GM19468 (cell line): ENCODE data around the gene LUZP2.

Experiments
- ATAC-seq: cut with Tn5 transposase; IDR thresholded peaks from one replicate; pipeline ENCODE4 v1.9.1; 2021; ENCODE audit warnings: mild to moderate bottlenecking, moderate library complexity, moderate number of reproducible peaks; ENCODE audit not compliant: unreplicated experiment; ENCODE audit errors: extremely low read depth

Gene LUZP2

GRCh38 chr11:24781288-24781687, 284.4 kb downstream of the LUZP2 start:
- no peak for ATAC-seq

- no peak for ATAC-seq
These were observed 296.6 kb downstream of the LUZP2 start for GRCh38 chr11:24793479-24793878.

- no peak for ATAC-seq
These were observed 297.2 kb downstream of the LUZP2 start for GRCh38 chr11:24794064-24794463.

DNA sequence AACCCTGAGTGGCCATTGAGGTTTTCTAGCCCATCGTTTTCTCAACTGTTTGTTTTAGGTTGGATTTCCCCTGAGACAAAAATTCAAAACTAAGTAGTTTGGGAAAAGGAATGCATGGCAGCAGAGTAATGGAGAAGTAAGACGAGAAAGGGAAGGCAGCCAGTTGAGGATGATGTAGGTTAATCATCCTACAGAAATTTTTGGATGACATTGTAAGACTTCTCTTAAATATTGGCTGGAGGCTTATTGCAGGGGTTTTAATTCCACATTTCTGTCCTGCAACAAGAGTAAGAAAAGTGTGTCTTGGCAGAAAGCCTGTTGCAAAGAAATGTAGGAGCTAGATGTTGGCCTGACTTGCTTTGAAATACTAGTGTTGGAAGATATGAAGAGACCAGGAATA, 308.8 kb downstream of the LUZP2 start:
- no peak for ATAC-seq

DNA sequence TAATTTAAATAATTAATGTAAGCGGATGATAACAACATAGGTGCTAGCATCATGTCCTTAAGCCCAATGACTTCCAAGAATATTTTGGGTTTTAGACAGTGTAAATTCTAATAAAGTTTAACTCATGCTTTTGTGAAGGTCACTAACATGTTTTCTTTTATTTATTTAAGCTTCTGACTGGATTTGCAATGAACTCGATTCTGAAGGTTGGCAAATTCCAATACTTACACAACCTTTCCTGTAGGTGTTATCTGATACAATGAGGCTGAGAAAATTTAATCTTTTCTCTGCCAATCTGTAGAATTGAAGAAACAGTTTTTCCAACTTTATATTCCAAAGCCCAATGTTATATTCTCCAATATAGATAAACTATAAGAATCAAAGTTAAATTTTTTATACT, 311.3 kb downstream of the LUZP2 start:
- no peak for ATAC-seq

DNA sequence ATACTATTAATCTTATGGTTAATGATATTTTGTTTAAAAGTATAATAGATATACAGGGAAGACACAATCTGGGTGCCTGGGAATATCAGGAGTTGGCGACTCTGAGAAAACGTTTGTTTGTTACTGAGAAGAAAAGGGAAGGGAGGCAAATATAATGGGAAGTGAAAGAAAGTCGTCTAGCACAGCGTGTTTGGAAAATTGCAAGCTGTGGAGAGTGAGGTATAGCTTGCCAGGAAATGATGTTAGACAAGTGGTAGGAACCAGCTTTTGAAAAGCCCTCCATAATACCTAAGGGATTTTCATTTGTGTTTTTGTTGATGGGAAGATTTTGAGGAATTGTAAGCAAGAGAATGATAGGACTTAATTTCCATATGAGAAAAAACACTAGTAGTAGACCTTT, 322.2 kb downstream of the LUZP2 start:
- no peak for ATAC-seq

GRCh38 chr11:24819863-24820434, 323.1 kb downstream of the LUZP2 start:
- ATAC-seq: no peak

DNA sequence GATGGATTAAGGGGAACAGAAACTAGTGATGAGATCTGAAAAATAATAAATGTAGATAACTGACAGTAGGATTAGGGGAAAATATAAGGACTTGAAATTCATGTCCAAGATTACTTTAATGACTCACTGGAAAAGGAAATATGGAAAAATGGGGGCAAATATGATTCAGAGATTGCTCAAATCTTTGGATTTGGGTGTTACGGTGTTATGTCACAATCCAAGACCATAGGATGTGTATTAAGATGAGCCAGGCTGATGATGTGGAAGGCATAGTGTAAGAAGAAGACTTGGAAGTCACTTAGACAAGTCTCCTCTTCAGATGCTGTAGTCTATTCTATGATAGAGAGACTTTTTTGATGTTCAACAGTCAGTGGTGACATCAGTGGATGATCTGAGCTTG, 323.7 kb downstream of the LUZP2 start:
- no peak for ATAC-seq

- no peak for ATAC-seq
These were observed 332.2 kb downstream of the LUZP2 start for GRCh38 chr11:24828938-24829605.

DNA sequence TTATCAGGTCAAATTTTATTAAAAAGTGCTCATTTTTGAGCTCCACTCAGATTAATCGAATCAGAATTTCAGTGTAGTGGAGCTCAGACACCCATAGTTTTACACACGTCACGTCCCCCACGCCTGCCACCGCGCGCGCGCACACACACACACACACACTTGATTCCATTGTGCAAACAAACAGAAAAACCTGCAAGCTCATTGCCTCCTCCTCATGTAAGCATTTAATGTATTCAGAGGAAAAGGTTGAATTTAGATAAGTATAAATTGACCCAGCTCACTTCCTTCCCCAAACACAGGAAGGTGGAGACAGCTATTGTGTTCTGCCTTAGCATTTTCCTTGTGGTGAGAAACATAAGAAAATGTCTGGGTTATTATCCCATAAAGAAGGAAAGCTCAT, 336.7 kb downstream of the LUZP2 start:
- ATAC-seq: no peak

- no peak for ATAC-seq
These were observed 340.3 kb downstream of the LUZP2 start for GRCh38 chr11:24837112-24837511.

DNA sequence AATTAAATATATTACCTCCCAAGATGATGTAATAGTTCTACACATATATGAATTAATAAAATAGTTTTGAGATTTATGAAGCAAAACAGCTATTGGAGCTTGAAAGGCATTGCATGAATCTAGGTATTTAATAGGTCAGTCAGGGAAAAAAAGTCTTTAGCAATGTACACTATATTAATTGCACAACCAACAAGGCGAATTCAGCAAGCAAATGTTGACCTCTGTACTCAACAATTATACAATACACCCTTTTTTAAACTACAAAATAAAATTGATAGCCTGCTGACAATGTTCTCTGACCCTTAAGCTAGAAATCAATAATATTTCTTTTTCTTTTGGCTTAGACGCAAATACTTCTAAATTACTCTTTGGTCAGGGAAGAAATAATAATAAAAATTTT, 345.5 kb downstream of the LUZP2 start:
- ATAC-seq: no peak

GRCh38 chr11:24844406-24844805, 347.6 kb downstream of the LUZP2 start:
- ATAC-seq: no peak

GRCh38 chr11:24848857-24849256, 352.0 kb downstream of the LUZP2 start:
- ATAC-seq: no peak

DNA sequence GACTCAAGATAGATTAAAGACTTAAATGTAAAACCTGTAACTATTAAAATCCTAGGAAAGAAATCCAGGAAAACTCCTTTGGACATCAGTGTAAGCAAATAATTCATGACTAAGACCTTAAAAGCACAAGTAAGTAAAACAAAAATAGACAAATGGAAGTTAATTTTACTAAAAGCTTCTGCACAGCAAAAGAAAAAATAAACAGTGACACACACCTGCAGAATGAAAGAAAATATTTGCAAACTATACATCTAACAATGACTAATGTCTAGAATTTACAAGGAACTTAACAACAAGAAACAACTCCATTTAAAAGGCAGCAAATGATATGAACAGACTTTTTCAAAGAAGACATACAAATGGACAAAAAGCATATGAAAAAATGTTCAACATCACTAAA, 359.1 kb downstream of the LUZP2 start:
- no peak for ATAC-seq

- ATAC-seq: no peak
These were observed 363.0 kb downstream of the LUZP2 start for GRCh38 chr11:24859801-24860300.

DNA sequence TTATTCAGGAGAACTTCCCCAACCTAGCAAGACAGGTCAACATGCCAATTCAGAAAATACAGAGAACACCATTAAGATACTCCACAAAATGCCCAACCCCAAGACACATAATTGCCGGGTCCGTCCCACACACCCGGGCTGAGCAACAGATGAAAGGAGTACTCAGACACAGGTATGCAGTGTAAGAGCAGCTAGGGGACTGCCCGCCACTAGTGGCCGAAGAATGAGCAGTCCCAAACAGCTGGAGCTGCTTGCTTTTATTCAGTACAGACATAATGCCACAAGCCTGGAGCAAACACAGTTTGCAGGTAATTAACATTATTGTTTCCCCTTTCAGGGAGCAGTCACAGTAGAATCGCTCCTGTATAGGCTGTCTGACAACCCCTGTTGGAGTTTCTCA, 364.6 kb downstream of the LUZP2 start:
- no peak for ATAC-seq

GRCh38 chr11:24866743-24867142, 369.9 kb downstream of the LUZP2 start:
- no peak for ATAC-seq

GRCh38 chr11:24870048-24870447, 373.2 kb downstream of the LUZP2 start:
- no peak for ATAC-seq

DNA sequence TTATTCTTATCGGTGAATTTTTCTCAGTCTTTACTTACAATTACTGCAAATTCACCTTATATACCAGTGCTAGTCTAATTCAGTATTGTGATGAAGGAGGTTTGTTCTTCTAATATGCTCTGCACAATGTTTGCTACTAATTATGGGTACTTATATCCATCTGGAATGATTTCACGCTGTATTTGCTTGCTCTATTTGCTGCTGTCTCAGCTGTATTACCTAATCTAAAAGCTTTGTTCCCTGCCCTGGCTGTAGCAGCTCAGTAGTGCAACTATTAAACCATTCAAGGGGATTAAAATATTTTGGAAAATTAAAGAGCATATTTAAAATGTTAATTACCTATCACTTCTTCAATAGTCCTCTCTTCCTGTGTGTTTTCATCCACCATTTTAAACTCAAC, 375.3 kb downstream of the LUZP2 start:
- no peak for ATAC-seq

DNA sequence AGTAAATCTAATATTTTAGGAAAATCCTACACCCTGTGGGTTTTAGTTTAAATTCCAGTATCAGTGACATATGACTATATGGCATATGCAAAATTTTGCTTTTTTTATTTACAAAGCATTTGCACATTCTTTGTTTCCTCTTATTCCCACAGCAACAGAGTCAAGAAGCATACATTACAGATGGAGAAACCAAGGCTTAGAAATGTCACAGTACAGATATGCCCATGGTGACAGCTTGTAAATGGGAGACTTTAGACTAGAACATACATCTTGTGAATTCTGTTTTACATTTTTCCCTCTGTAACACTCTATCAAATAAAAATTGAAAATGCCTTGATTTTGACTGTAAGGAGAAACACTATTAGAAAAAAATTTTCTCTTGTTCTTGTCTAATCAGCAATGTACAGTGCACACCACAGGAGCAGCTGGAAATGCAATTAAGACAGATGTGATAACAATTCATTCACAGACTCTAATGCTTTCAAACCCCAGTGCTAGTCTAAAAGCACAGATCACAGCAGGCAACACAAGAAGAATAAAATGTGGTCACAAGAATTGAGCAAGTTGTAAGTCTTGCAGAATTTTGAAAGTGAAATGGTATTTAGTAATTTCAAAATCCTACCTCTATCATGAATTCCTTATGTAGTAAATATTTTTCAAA, 375.9 kb downstream of the LUZP2 start:
- ATAC-seq: no peak

- no peak for ATAC-seq
These were observed 384.1 kb downstream of the LUZP2 start for GRCh38 chr11:24880962-24881361.
